ENCODE data around the gene MRGPRD.

MRGPRD gene, protein sequence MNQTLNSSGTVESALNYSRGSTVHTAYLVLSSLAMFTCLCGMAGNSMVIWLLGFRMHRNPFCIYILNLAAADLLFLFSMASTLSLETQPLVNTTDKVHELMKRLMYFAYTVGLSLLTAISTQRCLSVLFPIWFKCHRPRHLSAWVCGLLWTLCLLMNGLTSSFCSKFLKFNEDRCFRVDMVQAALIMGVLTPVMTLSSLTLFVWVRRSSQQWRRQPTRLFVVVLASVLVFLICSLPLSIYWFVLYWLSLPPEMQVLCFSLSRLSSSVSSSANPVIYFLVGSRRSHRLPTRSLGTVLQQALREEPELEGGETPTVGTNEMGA

GRCh38 chr11:68980776-68981065, at the start of gene MRGPRD:
Gene MRGPRD (minus strand): TSS chr11:68980986. CDS start chr11:68980986, 0 bp downstream.
- no peak for DNase-seq

- DNase-seq, result no peak
Observed at GRCh38 chr11:69030301-69030700, 49.5 kb upstream of the MRGPRD start.

GRCh38 chr11:69027704-69028372, 47.1 kb upstream of the MRGPRD start:
- DNase-seq, result no peak

DNA sequence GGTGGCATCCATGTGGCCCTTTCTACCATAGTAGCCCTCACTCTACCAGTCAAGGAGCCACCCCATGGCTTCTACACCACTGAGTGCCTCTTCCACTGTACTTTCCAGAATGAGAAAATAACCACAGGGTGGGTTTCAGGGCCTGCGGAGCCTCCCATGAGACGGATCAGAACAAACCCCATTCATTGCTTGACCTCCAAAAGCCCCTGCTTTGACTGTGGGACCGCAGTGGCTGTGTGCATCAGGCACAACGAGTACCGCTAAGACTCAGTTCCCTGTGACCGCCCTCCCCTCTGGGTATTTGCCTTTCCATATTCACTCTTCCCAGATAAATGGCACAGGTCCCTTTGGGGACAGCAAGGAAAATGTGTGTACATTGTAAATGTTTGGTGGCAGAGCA, 43.7 kb upstream of the MRGPRD start:
- DNase-seq, result no peak

- DNase-seq, result no peak
Observed at GRCh38 chr11:69022260-69022659, 41.5 kb upstream of the MRGPRD start.

GRCh38 chr11:69018924-69019323, 38.1 kb upstream of the MRGPRD start:
- no peak for DNase-seq

GRCh38 chr11:69017951-69018350, 37.2 kb upstream of the MRGPRD start:
- DNase-seq, result no peak

DNA sequence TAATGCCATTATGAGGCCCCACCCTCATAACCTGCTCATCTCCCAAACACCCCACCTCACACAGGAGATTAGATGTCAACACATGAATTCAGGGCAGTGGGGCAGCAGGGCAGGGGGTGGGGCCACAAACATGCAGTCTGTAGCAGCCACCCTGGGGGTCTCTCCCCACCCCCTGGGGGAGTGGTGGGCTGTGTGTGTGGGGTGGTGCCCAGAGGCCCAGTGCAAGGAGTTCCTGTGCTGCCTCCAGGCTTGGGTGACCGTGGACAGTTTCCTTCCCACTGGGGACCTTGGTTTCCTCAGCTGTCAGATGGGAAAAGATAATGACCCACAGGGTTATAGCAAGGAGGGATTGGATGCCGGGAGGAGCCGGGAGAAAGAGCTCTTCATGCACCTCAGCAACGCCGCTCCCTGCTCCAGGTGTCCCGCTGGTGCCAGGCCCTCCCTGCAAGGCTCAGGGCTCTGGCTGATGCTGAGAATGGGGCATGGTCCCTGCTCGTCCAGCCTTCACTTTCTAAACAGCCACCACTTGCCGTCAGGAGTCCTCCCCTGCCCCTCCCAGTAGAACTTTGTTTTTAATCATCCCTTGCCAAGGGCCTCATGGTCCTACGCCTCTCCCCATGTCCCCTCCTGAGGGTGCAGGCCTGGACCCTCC, 34.2 kb upstream of the MRGPRD start:
- no peak for DNase-seq

DNA sequence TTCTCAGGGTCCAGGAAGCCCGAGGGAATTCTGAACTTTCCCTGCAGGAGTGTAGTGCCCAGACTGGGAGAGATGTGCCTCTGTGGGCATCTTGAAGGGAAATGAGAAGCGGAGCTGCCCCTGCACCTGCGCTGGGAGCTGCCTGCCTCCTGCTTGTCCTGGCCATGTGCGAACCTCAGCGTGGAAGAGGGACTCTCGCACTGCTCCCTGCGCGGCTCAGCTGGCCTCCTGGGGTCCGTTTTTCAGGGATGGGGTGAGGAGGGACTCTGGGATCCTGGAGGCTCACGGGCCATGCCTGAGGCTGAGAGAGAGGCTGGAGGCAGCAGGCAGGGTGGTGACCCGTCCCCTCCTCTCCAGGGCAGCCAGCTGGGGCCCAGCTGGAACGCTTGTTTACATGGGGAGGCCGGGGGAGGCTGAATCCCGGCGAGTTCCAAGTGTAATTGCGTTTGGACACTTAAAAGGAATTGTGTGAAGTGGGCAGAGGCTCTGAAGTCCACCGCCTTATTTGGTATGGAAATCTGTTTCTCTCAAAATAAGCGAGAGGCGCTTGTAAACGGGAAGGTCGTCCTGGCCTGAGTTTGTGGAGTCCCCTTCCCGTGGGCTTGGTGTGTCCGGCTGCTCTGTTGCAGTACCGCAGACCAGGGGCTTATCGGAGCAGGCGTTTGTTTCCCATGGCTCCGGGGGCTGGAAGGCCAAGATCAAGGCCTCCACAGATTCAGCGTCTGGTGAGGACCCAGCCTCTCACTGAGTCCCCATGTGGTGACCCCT, 33.5 kb upstream of the MRGPRD start:
- DNase-seq, result no peak

- DNase-seq, result no peak
Observed at GRCh38 chr11:69013009-69013951, 32.5 kb upstream of the MRGPRD start, which contains the start of gene MRGPRF. Gene MRGPRF (minus strand): TSS chr11:69013246. CDS start chr11:69009901, 3,345 bp downstream.

- DNase-seq, result no peak
Observed at GRCh38 chr11:69012092-69013008, 31.6 kb upstream of the MRGPRD start.

- DNase-seq, result no peak
Observed at GRCh38 chr11:69011624-69012091, 30.9 kb upstream of the MRGPRD start.

DNA sequence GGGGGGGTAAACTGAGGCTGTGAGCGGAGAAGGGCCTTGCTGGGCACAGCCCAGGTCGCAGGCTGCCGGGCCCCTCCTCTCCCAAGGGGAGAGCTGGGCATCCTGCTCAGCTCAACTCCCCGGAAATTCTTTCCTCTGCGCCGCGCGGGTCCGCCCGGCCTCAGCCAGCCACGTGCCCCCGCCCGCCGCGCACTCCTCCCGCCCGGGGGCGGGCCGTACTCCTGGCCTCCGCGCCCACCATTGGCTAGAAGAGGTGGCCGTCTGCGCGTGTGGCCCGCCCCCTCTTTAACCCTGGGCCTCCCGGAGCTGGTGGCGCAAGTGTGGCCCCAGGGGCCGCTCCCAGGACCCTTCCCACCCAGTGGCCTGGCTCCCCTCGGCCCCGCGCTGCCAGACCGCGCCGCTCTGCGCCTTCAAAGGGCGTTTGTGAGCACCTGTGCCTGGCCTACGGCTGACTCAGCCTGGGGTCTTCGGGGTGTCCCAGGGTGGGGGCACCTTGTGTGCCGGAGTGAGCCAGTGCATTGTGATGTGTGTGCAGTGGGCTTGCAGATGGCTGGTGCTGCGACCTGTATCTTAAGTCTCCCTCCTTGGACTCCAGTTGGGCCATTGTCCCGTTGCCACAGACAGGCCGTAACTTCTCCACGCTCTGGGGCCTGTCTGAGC, 30.3 kb upstream of the MRGPRD start:
- no peak for DNase-seq

GRCh38 chr11:69010361-69010891, 29.6 kb upstream of the MRGPRD start:
- no peak for DNase-seq

DNA sequence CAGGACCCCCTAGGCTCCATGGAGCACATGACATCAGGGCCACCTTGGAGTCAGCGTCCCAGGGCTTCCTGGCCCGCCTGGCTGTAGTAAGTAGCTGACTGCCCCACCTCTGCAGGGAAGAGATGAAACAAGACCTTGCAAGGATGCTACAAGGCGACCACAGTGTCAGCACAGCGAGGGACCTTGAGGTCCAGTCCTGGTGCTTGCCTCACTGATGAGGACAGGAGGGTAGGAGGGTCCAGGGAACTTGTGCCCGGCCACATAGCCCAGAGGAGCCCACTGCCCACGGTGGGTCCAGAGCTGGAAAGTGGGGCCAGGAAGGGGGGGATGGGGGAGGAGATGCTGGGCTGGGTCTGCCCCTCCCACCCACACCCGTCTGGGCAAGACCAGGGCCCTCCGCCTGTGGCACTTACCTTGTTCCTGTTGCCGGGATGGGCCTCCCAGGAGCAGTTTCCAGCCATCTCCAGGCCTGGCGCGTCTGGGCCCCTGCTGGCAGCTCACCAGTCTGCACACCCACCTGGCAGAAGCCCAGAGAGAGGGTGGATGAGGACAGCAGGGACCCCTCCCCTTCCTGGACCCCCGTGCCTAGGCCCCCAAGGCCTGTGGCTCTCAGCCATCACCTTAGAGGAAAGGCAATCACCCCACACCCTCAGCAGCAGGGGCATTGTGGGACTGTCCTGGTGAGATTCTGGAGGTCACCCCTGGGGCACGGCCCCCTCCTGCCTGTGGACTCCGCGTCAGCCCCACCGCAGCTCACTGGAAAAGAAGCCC, 28.8 kb upstream of the MRGPRD start:
- no peak for DNase-seq

DNA sequence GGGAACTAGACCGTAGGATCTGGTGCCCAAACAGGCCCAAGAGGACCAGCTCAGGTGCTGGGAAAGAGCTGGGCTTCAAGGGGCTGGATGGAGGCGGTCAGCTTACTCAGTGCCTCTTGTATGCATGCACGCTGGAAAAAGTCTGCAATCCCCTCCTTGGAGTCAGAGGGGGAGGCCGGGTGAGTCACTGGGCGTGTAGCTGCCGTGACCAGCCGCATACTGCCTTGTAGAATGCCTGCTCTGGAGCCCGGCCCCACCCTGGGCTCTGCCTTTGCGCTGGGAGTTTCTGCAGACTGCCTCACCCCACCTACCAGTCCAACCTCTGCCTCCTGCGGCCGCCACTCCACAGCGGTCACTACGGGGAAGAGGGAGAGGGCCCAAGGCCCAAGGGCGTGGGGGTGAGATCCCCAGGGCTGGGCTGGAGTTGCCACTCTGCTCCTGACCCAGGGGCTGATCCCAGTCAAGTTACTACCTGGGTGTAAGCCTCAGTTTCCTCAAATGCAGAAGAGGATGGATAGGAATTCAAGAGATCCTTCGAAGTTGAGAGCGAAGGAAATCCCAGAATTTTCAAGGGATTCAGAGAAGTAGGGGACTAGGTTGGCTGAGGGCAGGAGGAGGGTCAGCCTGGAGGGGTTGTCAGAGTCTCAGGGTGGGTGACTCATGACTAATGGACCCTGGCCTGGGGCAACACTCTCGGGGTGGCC, 28.1 kb upstream of the MRGPRD start:
- no peak for DNase-seq

GRCh38 chr11:69007975-69008381, 27.2 kb upstream of the MRGPRD start:
- DNase-seq, result no peak

GRCh38 chr11:69006816-69007215, 26.0 kb upstream of the MRGPRD start:
- no peak for DNase-seq
